Measurements from ENCODE around the gene FOXQ1.

FOXQ1 gene

DNA sequence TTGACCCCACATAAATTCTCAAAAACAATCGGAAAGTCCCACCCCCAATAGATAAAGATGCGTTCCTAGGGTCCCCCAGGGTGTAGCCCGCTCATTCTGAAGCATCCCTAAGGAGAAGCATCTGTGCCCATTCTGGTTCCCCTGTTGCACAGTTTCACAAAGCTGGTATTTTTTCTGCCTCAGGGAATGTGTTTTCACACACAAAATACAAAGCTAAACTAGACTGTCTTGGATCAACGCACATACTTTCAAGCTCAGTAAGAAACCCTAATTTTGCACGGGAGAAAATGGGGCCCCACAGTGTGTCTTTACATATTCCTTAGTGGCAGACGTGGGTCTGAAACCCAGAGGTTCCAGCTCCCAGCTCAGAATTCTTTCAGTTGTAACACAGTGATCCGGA lies 6.1 kb downstream of the FOXQ1 start:
- TF ChIP-seq FOXP2 (optimal IDR thresholded peaks at IDR 0.05; ENCODE audit: borderline replicate concordance, extremely low read depth, extremely low read length, insufficient read depth) (no peak), SIN3A (IDR thresholded peaks at IDR 0.05; ENCODE audit: borderline replicate concordance, insufficient read depth, low read length) (no peak)

DNA sequence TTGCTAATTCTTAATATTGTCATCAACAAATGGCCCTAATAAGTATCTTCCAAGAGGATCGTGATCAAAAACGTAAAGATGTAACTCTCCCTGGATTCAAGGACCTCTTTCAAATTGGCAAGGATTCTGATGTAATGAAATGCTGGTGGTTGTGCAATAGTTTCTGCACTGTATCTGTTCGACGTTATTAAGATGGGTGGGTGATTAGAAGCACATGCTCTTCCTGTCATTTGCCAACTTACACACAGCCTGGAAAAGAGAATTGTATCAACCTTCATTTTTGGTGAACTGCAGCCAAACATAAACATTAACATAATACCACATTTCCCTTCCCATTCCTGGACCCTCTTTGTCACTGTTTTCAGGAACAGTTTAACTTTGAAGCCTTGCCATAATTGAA lies 9.8 kb downstream of the FOXQ1 start:
- TF ChIP-seq POLR2AphosphoS5 (IDR thresholded peaks at IDR 0.05; ENCODE audit: low read depth, low read length), result peak; percentile 40; the same call in 1 of the 2 replicates
- TF ChIP-seq TAF1 (IDR thresholded peaks at IDR 0.05; ENCODE audit: borderline replicate concordance, insufficient read depth, low read length), result 0 out of 2 replicates have a peak, but pooled peaks have one; percentile 14
- no peak for TF ChIP-seq FOXP2 (optimal IDR thresholded peaks at IDR 0.05; ENCODE audit: borderline replicate concordance, extremely low read depth, extremely low read length, insufficient read depth)
- TF ChIP-seq, protein P1, sequence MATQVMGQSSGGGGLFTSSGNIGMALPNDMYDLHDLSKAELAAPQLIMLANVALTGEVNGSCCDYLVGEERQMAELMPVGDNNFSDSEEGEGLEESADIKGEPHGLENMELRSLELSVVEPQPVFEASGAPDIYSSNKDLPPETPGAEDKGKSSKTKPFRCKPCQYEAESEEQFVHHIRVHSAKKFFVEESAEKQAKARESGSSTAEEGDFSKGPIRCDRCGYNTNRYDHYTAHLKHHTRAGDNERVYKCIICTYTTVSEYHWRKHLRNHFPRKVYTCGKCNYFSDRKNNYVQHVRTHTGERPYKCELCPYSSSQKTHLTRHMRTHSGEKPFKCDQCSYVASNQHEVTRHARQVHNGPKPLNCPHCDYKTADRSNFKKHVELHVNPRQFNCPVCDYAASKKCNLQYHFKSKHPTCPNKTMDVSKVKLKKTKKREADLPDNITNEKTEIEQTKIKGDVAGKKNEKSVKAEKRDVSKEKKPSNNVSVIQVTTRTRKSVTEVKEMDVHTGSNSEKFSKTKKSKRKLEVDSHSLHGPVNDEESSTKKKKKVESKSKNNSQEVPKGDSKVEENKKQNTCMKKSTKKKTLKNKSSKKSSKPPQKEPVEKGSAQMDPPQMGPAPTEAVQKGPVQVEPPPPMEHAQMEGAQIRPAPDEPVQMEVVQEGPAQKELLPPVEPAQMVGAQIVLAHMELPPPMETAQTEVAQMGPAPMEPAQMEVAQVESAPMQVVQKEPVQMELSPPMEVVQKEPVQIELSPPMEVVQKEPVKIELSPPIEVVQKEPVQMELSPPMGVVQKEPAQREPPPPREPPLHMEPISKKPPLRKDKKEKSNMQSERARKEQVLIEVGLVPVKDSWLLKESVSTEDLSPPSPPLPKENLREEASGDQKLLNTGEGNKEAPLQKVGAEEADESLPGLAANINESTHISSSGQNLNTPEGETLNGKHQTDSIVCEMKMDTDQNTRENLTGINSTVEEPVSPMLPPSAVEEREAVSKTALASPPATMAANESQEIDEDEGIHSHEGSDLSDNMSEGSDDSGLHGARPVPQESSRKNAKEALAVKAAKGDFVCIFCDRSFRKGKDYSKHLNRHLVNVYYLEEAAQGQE (IDR thresholded peaks at IDR 0.05; ENCODE audit: insufficient read depth in 1 of 2, low read depth in 2 of 2, low read length in 2 of 2), result 0 out of 4 replicates have a peak, but pooled peaks of 1 of the 2 experiments have one; percentile 14
- peak; percentile 92; the same call in 1 of the 2 replicates for TF ChIP-seq SIN3A (IDR thresholded peaks at IDR 0.05; ENCODE audit: borderline replicate concordance, insufficient read depth, low read length)

DNA sequence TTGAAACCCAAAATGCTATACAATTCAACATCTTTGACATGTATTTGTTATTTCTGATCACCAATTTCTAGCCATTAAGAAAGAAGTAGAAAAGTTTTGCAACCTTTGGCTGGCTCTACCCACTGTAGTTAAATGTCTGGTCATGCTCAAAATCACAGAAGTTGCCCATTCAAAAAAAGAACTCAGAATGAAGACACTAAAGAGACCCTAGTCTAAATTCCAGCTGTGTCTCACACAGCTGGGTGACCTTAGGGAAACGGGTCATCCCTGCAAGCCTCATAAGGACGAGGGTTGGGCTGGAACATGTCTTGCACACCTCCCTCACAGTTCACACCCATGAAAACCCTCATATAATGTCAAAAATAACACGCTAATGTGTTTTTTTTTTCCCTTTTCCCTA lies 10.3 kb downstream of the FOXQ1 start:
- TF ChIP-seq SIN3A (IDR thresholded peaks at IDR 0.05; ENCODE audit: borderline replicate concordance, insufficient read depth, low read length) (no peak), POLR2AphosphoS5 (IDR thresholded peaks at IDR 0.05; ENCODE audit: low read depth, low read length) (no peak), FOXP2 (optimal IDR thresholded peaks at IDR 0.05; ENCODE audit: borderline replicate concordance, extremely low read depth, extremely low read length, insufficient read depth) (no peak), TAF1 (IDR thresholded peaks at IDR 0.05; ENCODE audit: borderline replicate concordance, insufficient read depth, low read length) (no peak)
- TF ChIP-seq, protein P1 (IDR thresholded peaks at IDR 0.05; ENCODE audit: insufficient read depth in 1 of 2, low read depth in 2 of 2, low read length in 2 of 2), result no peak

DNA sequence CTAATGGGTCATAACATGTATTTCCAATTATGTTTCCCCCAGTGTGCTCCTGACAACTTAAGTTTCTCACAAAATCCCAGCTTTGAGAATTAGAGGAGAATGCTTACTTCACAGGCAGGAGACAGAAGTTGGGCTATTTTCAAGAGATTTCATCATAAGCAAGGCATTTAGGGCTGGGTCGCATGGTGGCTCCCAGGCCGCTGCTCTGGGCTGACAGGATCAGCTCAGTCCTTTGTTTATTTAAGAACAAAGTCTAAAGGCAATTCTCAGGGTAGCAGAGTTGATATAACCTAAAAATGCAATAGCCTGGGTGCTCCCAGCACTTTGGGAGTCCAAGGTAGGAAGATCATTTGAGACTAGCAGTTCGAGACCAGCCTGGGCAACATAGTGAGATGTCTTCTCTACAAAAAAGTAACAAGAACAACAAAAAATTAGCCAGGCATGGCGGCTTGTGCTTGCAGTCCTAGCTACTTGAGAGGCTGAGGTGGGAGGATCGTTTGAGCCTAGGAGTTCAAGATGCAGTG lies 10.9 kb downstream of the FOXQ1 start:
- TF ChIP-seq SIN3A (IDR thresholded peaks at IDR 0.05; ENCODE audit: borderline replicate concordance, insufficient read depth, low read length), result no peak

DNA sequence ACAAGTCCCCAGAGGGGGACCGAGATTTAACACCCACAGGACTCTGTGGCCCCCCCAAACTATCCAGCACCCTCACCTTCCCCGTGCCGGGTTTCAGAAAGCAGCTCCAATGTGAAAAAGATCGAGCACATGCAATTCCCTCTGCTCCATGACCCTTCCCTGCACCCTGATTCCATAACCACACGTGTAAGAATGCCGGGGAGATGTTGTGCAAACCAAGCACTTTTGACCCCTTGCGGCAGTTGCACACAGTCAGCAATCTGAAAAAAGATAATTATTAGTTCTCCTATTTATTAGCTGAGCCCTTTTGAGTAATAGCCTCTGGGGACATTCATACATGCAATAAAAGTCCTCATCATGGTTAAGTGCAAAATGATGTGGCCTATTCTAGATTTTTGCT lies 13.0 kb downstream of the FOXQ1 start:
- no peak for TF ChIP-seq POLR2AphosphoS5 (IDR thresholded peaks at IDR 0.05; ENCODE audit: low read depth, low read length)
- no peak for TF ChIP-seq TAF1 (IDR thresholded peaks at IDR 0.05; ENCODE audit: borderline replicate concordance, insufficient read depth, low read length)
- TF ChIP-seq SIN3A (IDR thresholded peaks at IDR 0.05; ENCODE audit: borderline replicate concordance, insufficient read depth, low read length), result no peak
- TF ChIP-seq FOXP2 (optimal IDR thresholded peaks at IDR 0.05; ENCODE audit: borderline replicate concordance, extremely low read depth, extremely low read length, insufficient read depth), result no peak
- TF ChIP-seq, protein P1 (IDR thresholded peaks at IDR 0.05; ENCODE audit: insufficient read depth in 1 of 2, low read depth in 2 of 2, low read length in 2 of 2), result no peak

DNA sequence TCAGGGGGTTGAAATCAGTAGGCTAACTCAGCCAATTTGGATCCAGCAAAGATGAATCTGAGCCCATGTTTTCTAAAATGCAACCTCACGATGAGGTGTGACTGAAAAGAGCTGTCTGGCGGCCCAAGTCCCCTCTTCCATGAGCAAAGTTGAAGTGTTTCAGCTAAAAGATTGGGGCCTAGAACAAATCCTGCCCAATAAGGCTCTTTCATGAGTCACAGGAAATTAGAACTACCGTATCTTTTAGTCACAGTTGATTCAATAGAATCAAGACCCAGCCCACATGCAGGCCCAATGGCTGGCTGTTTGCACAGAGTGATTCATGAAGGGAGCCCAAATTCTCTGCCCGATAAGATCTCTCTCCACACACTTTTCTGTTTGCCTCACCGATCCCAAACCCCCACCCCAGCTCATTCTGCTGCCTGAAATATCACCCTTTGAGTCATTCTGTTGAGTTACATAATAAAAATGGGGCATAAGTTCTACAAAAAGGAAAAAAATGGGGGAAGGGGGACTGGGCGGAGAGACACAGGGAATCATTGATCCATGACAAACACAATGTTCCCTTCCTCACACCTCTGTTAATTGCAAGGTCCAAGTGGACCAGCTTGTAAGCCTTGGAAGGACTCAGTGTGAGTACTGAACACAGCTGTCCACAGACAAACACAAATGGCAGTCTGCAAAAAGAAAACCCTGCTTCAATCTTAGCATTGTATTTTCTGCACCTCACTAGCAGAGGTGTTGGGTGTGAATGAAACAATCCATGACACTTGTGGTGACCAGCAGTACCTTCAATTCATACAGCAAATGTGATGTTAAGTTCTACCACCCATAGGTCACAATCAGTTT lies 13.8 kb downstream of the FOXQ1 start:
- TF ChIP-seq, protein P1 (IDR thresholded peaks at IDR 0.05; ENCODE audit: insufficient read depth in 1 of 2, low read depth in 2 of 2, low read length in 2 of 2), result peak in 1 of 2 experiments; percentile 68; a peak in 2 of 4 replicates
- TF ChIP-seq POLR2AphosphoS5 (IDR thresholded peaks at IDR 0.05; ENCODE audit: low read depth, low read length) (0 out of 2 replicates have a peak, but pooled peaks have one; percentile 43), FOXP2 (optimal IDR thresholded peaks at IDR 0.05; ENCODE audit: borderline replicate concordance, extremely low read depth, extremely low read length, insufficient read depth) (no peak), TAF1 (IDR thresholded peaks at IDR 0.05; ENCODE audit: borderline replicate concordance, insufficient read depth, low read length) (0 out of 2 replicates have a peak, but pooled peaks have one; percentile 62), SIN3A (IDR thresholded peaks at IDR 0.05; ENCODE audit: borderline replicate concordance, insufficient read depth, low read length) (0 out of 2 replicates have a peak, but pooled peaks have one; percentile 24)
